ENCODE results near the gene EWSR1.

Gene EWSR1

GRCh38 chr22:29253561-29254285 lies 14.3 kb upstream of the EWSR1 start:
- H3K4me3 ChIP-seq (ENCODE audit: low read depth, low read length) = no peak overlapping the region
- DNase-seq (ENCODE audit: low read depth) = no peak
- no peak for TF ChIP-seq CTCF (IDR thresholded peaks at IDR 0.05; ENCODE audit: low read depth, low read length, missing control alignments)
- in situ Hi-C loops (cut with HindIII; ENCODE audit: low sequenced_read_pairs) = no loop called here

GRCh38 chr22:29254286-29254660 lies 13.8 kb upstream of the EWSR1 start:
- no peak for TF ChIP-seq CTCF (IDR thresholded peaks at IDR 0.05; ENCODE audit: low read depth, low read length, missing control alignments)
- no peak for DNase-seq (ENCODE audit: low read depth)
- in situ Hi-C loops (cut with HindIII; ENCODE audit: low sequenced_read_pairs) = no loop called here
- H3K4me3 ChIP-seq (ENCODE audit: low read depth, low read length) = no peak overlapping the region

- TF ChIP-seq CTCF (IDR thresholded peaks at IDR 0.05; ENCODE audit: low read depth, low read length, missing control alignments) = no peak
- in situ Hi-C loops (cut with HindIII; ENCODE audit: low sequenced_read_pairs) = no loop called here
- DNase-seq (ENCODE audit: low read depth) = no peak
- no peak overlapping the region for H3K4me3 ChIP-seq (ENCODE audit: low read depth, low read length)
Measured at GRCh38 chr22:29255064-29255621, 12.9 kb upstream of the EWSR1 start.

- TF ChIP-seq CTCF (IDR thresholded peaks at IDR 0.05; ENCODE audit: low read depth, low read length, missing control alignments) = no peak
Measured at GRCh38 chr22:29256606-29257325, 11.3 kb upstream of the EWSR1 start.

GRCh38 chr22:29257751-29258181 lies 10.3 kb upstream of the EWSR1 start:
- in situ Hi-C loops (cut with HindIII; ENCODE audit: low sequenced_read_pairs) = no loop called here
- H3K4me3 ChIP-seq (ENCODE audit: low read depth, low read length) = no peak overlapping the region
- no peak for DNase-seq (ENCODE audit: low read depth)
- no peak for TF ChIP-seq CTCF (IDR thresholded peaks at IDR 0.05; ENCODE audit: low read depth, low read length, missing control alignments)

More at GRCh38 chr22:29256606-29257325, 11.3 kb upstream of the EWSR1 start:
- in situ Hi-C loops (cut with HindIII; ENCODE audit: low sequenced_read_pairs) = no loop called here
- DNase-seq (ENCODE audit: low read depth) = no peak
- no peak overlapping the region for H3K4me3 ChIP-seq (ENCODE audit: low read depth, low read length)

GRCh38 chr22:29258407-29259252 lies 9.4 kb upstream of the EWSR1 start:
- no peak for TF ChIP-seq CTCF (IDR thresholded peaks at IDR 0.05; ENCODE audit: low read depth, low read length, missing control alignments)
- in situ Hi-C loops (cut with HindIII; ENCODE audit: low sequenced_read_pairs) = no loop called here
- H3K4me3 ChIP-seq (ENCODE audit: low read depth, low read length) = no peak overlapping the region
- DNase-seq (ENCODE audit: low read depth) = no peak

All from astrocyte of the cerebellum (primary cell).